Testis (tissue), 3 donors: ENCODE results near the gene CTNNB1. TPM values are rescaled to one million over a fixed set of nuclear protein-coding genes. Genes with fewer than 3 reads are reported as not detected.

Experiments
- DNase-seq: peaks from one replicate; pipeline ENCODE4 v3.0.0-alpha.2; 2019
- H3K27ac ChIP-seq, 2 donors: fragments of 200-600 bp; sonication (generic); one replicate each; pipeline ENCODE4 v1.5.1; 2019
- H3K27me3 ChIP-seq: fragments of 200-600 bp; sonication (generic); one replicate; pipeline ENCODE4 v1.5.1; 2019
- H3K36me3 ChIP-seq: fragments of 200-600 bp; sonication (generic); one replicate; pipeline ENCODE4 v1.5.1; 2017; ENCODE audit warnings: low read depth; ENCODE audit errors: missing control alignments
- H3K4me1 ChIP-seq: fragments of 200-600 bp; sonication (generic); one replicate; pipeline ENCODE4 v1.5.1; 2019
- H3K4me3 ChIP-seq, 2 donors: fragments of 200-600 bp; sonication (generic); one replicate each; pipeline ENCODE4 v1.5.1; 2017 to 2019
- H3K9me3 ChIP-seq: fragments of 200-600 bp; sonication (generic); one replicate; pipeline ENCODE4 v1.5.1; 2017
- CTCF ChIP-seq, 3 experiments: fragments of 450-650 bp in 2 of 3; fragments of 200-600 bp in 1 of 3; sonication (generic) in 1 of 3; IDR thresholded peaks; one replicate each; pipeline ENCODE4 v1.5.1; 2016 to 2019; ENCODE audit warnings: antibody characterized with exemption in 3 of 3, mild to moderate bottlenecking in 2 of 3, moderate library complexity in 1 of 3
- POLR2A ChIP-seq: fragments of 450-650 bp; IDR thresholded peaks from one replicate; pipeline ENCODE4 v1.6.1; 2017; ENCODE audit warnings: antibody characterized with exemption, mild to moderate bottlenecking, moderate library complexity
- WGBS, 2 donors: methylation state at CpG; one replicate each; pipeline ENCODE4 v1.1.5; 2018; 5-methylcytosine and 5-hydroxymethylcytosine counted together
- intact Hi-C: fragments of 100-400 bp; cut with DNase I; formaldehyde crosslinking; loops from one replicate; pipeline ENCODE4 v1.15.1; 2023; ENCODE audit warnings: low total_unique reads
- polyA plus RNA-seq: library from polyadenylated mRNA; stranded (reverse); fragments of 350-450 nt; fragmentation: Illumina TruSeq; extraction: RNeasy Lipid Tissue Mini Kit (QIAGEN cat#74804); gene quantifications from one replicate; pipeline ENCODE4 v1.2.3, GENCODE V29; 2014; ENCODE audit warnings: low read depth, low replicate concordance; ENCODE audit not compliant: insufficient read depth
- total RNA-seq, 2 donors: library from RNA; depleted of rRNA; stranded (reverse); fragments of >200 nt; gene quantifications; one replicate each; pipeline ENCODE4 v1.2.3, GENCODE V29; 2016

CTNNB1 gene
- total and polyA plus RNA-seq, 3 donors from 2014 or later: 146 to 379 (median 293) TPM

GRCh38 chr3:41267975-41268640, 68.8 kb downstream of the CTNNB1 start:
- H3K4me1 ChIP-seq: no peaks in the 10 kb centered on the region
- TF ChIP-seq POLR2A (no peak), CTCF (IDR thresholded peaks at IDR 0.05) (no peak)
- no peak for DNase-seq
- H3K9me3 ChIP-seq: no peaks in the 10 kb centered on the region
- H3K4me3 ChIP-seq: no peak overlapping the region
- intact Hi-C loops: no loop called here
- H3K36me3 ChIP-seq: no peaks in the 10 kb centered on the region
- H3K27me3 ChIP-seq: no peaks in the 10 kb centered on the region
- no peak overlapping the region for H3K27ac ChIP-seq
- WGBS, 2 donors: 97 to 100% methylated on average over 7 to 8 of the region's 8 CpGs

- no peaks in the 10 kb centered on the region for H3K36me3 ChIP-seq
- intact Hi-C loops: no loop called here
- TF ChIP-seq CTCF (IDR thresholded peaks at IDR 0.05) (no peak), POLR2A (no peak)
Observed at GRCh38 chr3:41272667-41273066, 73.4 kb downstream of the CTNNB1 start.

GRCh38 chr3:41274944-41275668, 75.8 kb downstream of the CTNNB1 start:
- Histone ChIP-seq H3K36me3 (no peaks in the 10 kb centered on the region), H3K4me1 (no peaks in the 10 kb centered on the region), H3K27me3 (no peaks in the 10 kb centered on the region), H3K27ac (no peak overlapping the region), H3K4me3 (no peak overlapping the region), H3K9me3 (no peaks in the 10 kb centered on the region)
- intact Hi-C loops: no loop called here
- DNase-seq: no peak
- no peak for TF ChIP-seq POLR2A
- TF ChIP-seq CTCF (IDR thresholded peaks at IDR 0.05): no peak

More at GRCh38 chr3:41272667-41273066, 73.4 kb downstream of the CTNNB1 start:
- no peaks in the 10 kb centered on the region for H3K27me3 ChIP-seq
- WGBS, 2 donors: 91 to 93% methylated on average over 1 of the region's 1 CpG
- H3K9me3 ChIP-seq: no peaks in the 10 kb centered on the region
- no peak overlapping the region for H3K27ac ChIP-seq
- H3K4me3 ChIP-seq: no peak overlapping the region
- DNase-seq: no peak
- H3K4me1 ChIP-seq: no peaks in the 10 kb centered on the region

- no peaks in the 10 kb centered on the region for H3K36me3 ChIP-seq
- 83 to 86% methylated on average over 4 of the region's 4 CpGs for WGBS, 2 donors
- H3K4me1 ChIP-seq: no peaks in the 10 kb centered on the region
- intact Hi-C loops: no loop called here
- TF ChIP-seq CTCF (IDR thresholded peaks at IDR 0.05) (no peak), POLR2A (no peak)
- no peak for DNase-seq
- H3K27me3 ChIP-seq: no peaks in the 10 kb centered on the region
- H3K27ac ChIP-seq: no peak overlapping the region
- no peaks in the 10 kb centered on the region for H3K9me3 ChIP-seq
- no peak overlapping the region for H3K4me3 ChIP-seq
Observed at GRCh38 chr3:41276191-41276590, 76.9 kb downstream of the CTNNB1 start.
